WTC11 (cell line): ENCODE measurements around the gene SLC6A9.

Experiments used
- ATF2 ChIP-seq: sonication (generic); formaldehyde crosslinking; IDR thresholded peaks from 2 replicates; pipeline ENCODE4 v1.8.1; 2022; ENCODE audit warnings: low read depth, missing genetic modification reagents, borderline replicate concordance
- CTCF ChIP-seq: fragments of 200-600 bp; IDR thresholded peaks from 2 replicates; pipeline ENCODE4 v1.8.0; 2022; ENCODE audit warnings: antibody characterized with exemption
- ETV6 ChIP-seq: sonication (generic); formaldehyde crosslinking; IDR thresholded peaks from 2 replicates; pipeline ENCODE4 v1.8.1; 2022; ENCODE audit warnings: mild to moderate bottlenecking, missing genetic modification reagents
- NR3C1 ChIP-seq: sonication (generic); formaldehyde crosslinking; conservative IDR thresholded peaks from 2 replicates; pipeline ENCODE4 v1.8.1; 2023; ENCODE audit warnings: low read depth, mild to moderate bottlenecking, missing genetic modification reagents
- TCF7 ChIP-seq: sonication (generic); formaldehyde crosslinking; IDR thresholded peaks from 2 replicates; pipeline ENCODE4 v1.8.0; 2022; ENCODE audit warnings: mild to moderate bottlenecking, low read depth, missing genetic modification reagents, moderate library complexity
- TP53 ChIP-seq: sonication (generic); formaldehyde crosslinking; IDR thresholded peaks from 2 replicates; pipeline ENCODE4 v1.8.1; 2023; ENCODE audit warnings: mild to moderate bottlenecking, missing genetic modification reagents

- no peak for TF ChIP-seq ETV6
- no peak for TF ChIP-seq CTCF
- TF ChIP-seq NR3C1 (CRISPR knock-in tag) = no peak
- TF ChIP-seq TP53 = no peak
- no peak for TF ChIP-seq ATF2 (CRISPR knock-in tag)
- TF ChIP-seq TCF7 (CRISPR knock-in tag) = no peak
Measured at GRCh38 chr1:44029260-44029910, 1.9 kb downstream of the SLC6A9 start.
